Measurements from ENCODE around the gene LAMTOR5.

DNA sequence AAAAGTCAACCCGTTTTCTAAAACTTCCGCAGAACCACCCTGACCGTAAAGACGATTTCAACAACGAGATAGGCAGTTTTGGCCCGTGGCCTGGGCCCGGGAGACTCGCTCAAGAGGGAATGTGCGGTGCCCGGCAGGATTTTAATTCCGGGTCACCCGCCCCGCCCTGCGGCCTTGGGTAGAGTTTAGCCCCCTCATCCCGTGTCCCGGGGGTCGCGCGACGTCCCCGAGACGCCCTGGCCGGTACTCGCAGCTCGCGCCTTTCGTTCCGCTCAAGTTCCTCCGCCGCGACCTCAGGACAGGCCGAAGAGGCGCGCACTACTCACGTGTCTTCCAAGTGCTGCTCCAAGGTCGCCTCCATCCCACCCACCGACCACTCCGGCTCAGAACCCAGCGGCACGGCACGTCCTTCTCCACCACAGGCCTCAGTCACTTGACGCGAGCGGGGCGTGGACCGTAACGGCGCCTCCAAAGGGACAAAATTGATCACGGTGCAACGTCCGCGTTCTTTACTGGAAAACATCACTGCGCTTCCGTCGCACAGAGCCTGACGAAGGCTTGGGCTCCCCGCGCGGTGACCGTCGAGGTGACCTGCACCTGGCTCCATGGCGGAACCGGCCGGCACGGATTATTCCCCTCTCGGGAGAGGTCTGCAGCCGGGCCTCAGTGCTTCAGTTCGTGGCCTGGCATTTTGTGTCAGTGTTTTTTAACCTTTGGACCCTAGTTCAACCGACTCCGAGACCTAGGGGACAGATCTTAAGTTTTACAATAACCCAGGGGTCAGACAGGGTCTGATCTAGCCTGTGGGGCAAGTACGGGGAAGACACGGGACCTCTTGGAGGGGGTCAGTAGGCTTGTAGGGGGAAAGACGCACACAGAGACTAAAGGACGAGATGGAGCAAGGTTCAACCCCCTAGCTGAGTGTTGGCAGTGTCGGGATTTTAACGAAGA, at the start of gene LAMTOR5:
- TF ChIP-seq POLR2AphosphoS2 (IDR thresholded peaks at IDR 0.05; ENCODE audit: low read depth, low read length) (peak; percentile 62; the same call in 1 of the 2 replicates), ZBTB7A (CRISPR knock-in tag; IDR thresholded peaks at IDR 0.05) (peak; percentile 97), STAT6 (CRISPR knock-in tag; IDR thresholded peaks at IDR 0.05; ENCODE audit: borderline replicate concordance) (no peak), ZFX (CRISPR knock-in tag; IDR thresholded peaks at IDR 0.05; ENCODE audit: low read depth) (peak; percentile 100)
- TF ChIP-seq, protein P1, sequence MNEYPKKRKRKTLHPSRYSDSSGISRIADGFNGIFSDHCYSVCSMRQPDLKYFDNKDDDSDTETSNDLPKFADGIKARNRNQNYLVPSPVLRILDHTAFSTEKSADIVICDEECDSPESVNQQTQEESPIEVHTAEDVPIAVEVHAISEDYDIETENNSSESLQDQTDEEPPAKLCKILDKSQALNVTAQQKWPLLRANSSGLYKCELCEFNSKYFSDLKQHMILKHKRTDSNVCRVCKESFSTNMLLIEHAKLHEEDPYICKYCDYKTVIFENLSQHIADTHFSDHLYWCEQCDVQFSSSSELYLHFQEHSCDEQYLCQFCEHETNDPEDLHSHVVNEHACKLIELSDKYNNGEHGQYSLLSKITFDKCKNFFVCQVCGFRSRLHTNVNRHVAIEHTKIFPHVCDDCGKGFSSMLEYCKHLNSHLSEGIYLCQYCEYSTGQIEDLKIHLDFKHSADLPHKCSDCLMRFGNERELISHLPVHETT (CRISPR knock-in tag; conservative IDR thresholded peaks at IDR 0.05), result peak; percentile 93

Data from HepG2 (cell line).